HepG2 (cell line): ENCODE measurements around the gene BST1. TPM values are rescaled to one million over a fixed set of nuclear protein-coding genes. Genes with fewer than 3 reads are reported as not detected.

ENCODE experiments used
- BCLAF1 ChIP-seq: fragments of 450-650 bp; IDR thresholded peaks from 2 replicates; pipeline ENCODE4 v1.6.1; 2017; ENCODE audit warnings: mild to moderate bottlenecking
- DRAP1 ChIP-seq: IDR thresholded peaks from 2 replicates; pipeline ENCODE4 v1.6.1; 2016; ENCODE audit warnings: missing genetic modification reagents, missing compliant biosample characterization
- HNRNPK ChIP-seq: fragments of 200-400 bp; formaldehyde crosslinking; IDR thresholded peaks from 2 replicates; pipeline ENCODE4 v1.6.1; 2018; ENCODE audit warnings: low read length, low read depth, moderate library complexity, mild to moderate bottlenecking; ENCODE audit not compliant: poor library complexity, severe bottlenecking
- HOXD1 ChIP-seq: sonication (generic); formaldehyde crosslinking; IDR thresholded peaks from 2 replicates; pipeline ENCODE4 v1.5.0; 2020; ENCODE audit warnings: missing genetic modification reagents
- KLF6 ChIP-seq: IDR thresholded peaks from 2 replicates; pipeline ENCODE4 v1.8.0; 2016; ENCODE audit warnings: missing biosample characterization, missing genetic modification reagents
- PAWR ChIP-seq: sonication (generic); formaldehyde crosslinking; IDR thresholded peaks from 2 replicates; pipeline ENCODE4 v1.4.0; 2020; ENCODE audit warnings: missing genetic modification reagents, mild to moderate bottlenecking, borderline replicate concordance
- SALL2 ChIP-seq: sonication (generic); formaldehyde crosslinking; IDR thresholded peaks from 2 replicates; pipeline ENCODE4 v1.8.1; 2023; ENCODE audit warnings: mild to moderate bottlenecking, missing genetic modification reagents, inconsistent platforms
- SMAD1 ChIP-seq: sonication (generic); formaldehyde crosslinking; IDR thresholded peaks from 2 replicates; pipeline ENCODE4 v1.4.0; 2020; ENCODE audit warnings: missing genetic modification reagents, low read depth, mild to moderate bottlenecking, borderline replicate concordance
- TCF12 ChIP-seq, 2 experiments: fragments of 450-650 bp in 1 of 2; sonication (generic) in 1 of 2; formaldehyde crosslinking in 1 of 2; IDR thresholded peaks; 2 replicates each; pipeline versions ENCODE4 v1.6.1 to v1.8.0; 2017 to 2022; ENCODE audit warnings: antibody characterized with exemption in 1 of 2, mild to moderate bottlenecking in 1 of 2, missing genetic modification reagents in 1 of 2, moderate library complexity in 1 of 2
- U2AF2 ChIP-seq: fragments of 200-400 bp; formaldehyde crosslinking; IDR thresholded peaks from 2 replicates; pipeline ENCODE4 v1.6.1; 2017; ENCODE audit warnings: low read depth, mild to moderate bottlenecking, low read length
- ZFX ChIP-seq: sonication (generic); formaldehyde crosslinking; IDR thresholded peaks from 2 replicates; pipeline ENCODE4 v1.4.0; 2020; ENCODE audit warnings: mild to moderate bottlenecking, low read depth, missing genetic modification reagents, moderate library complexity
- ZIK1 ChIP-seq: sonication (generic); formaldehyde crosslinking; IDR thresholded peaks from 2 replicates; pipeline ENCODE4 v1.5.0; 2020; ENCODE audit warnings: mild to moderate bottlenecking, low read depth, missing genetic modification reagents, borderline replicate concordance
- ZNF142 ChIP-seq: sonication (generic); formaldehyde crosslinking; IDR thresholded peaks from 2 replicates; pipeline ENCODE4 v1.4.0; 2020; ENCODE audit warnings: missing genetic modification reagents
- ZNF24 ChIP-seq: fragments of 450-650 bp; IDR thresholded peaks from 2 replicates; pipeline ENCODE4 v1.6.1; 2017; ENCODE audit warnings: antibody characterized with exemption, mild to moderate bottlenecking
- ZNF367 ChIP-seq: sonication (generic); formaldehyde crosslinking; IDR thresholded peaks from 2 replicates; pipeline ENCODE4 v1.4.0; 2020; ENCODE audit warnings: missing genetic modification reagents, borderline replicate concordance
- ZNF501 ChIP-seq: sonication (generic); formaldehyde crosslinking; IDR thresholded peaks from 2 replicates; pipeline ENCODE4 v1.5.1; 2020; ENCODE audit warnings: mild to moderate bottlenecking, moderate library complexity, missing genetic modification reagents
- ZNF740 ChIP-seq: sonication (generic); formaldehyde crosslinking; IDR thresholded peaks from 2 replicates; pipeline ENCODE4 v1.4.0; 2020; ENCODE audit warnings: missing genetic modification reagents
- polyA plus RNA-seq, 8 experiments: library from polyadenylated mRNA; depleted of rRNA in 3 of 8; stranded (reverse) in 7 of 8; unstranded in 1 of 8; fragments of >200 nt; fragmentation: Illumina TruSeq in 4 of 8; extraction: Trizol in 4 of 8; gene quantifications; 2 replicates each; pipeline versions ENCODE4 v1.2.1 to v1.2.3, GENCODE V29; 2011 to 2016; ENCODE audit warnings: low read depth in 4 of 8, missing spikeins in 1 of 8, mixed read lengths in 1 of 8; ENCODE audit not compliant: insufficient read depth in 1 of 8
- total RNA-seq, 5 experiments: library from RNA; depleted of rRNA; stranded (reverse); fragments of >200 nt; fragmentation: Illumina TruSeq; extraction: Trizol; gene quantifications; 2 replicates each; pipeline ENCODE4 v1.2.3, GENCODE V29; 2016; ENCODE audit warnings: low read depth in 1 of 5
- TF ChIP-seq, protein P1 (sequence below): sonication (generic); IDR thresholded peaks from 2 replicates; pipeline ENCODE4 v1.6.1; 2016; ENCODE audit warnings: low read depth, borderline replicate concordance

Gene BST1
- total and polyA plus RNA-seq, 2 of the 13 experiments (the other 11 are each of a cell fraction or from before 2014, with no cell fraction given), result 0.09 to 0.49 TPM

DNA sequence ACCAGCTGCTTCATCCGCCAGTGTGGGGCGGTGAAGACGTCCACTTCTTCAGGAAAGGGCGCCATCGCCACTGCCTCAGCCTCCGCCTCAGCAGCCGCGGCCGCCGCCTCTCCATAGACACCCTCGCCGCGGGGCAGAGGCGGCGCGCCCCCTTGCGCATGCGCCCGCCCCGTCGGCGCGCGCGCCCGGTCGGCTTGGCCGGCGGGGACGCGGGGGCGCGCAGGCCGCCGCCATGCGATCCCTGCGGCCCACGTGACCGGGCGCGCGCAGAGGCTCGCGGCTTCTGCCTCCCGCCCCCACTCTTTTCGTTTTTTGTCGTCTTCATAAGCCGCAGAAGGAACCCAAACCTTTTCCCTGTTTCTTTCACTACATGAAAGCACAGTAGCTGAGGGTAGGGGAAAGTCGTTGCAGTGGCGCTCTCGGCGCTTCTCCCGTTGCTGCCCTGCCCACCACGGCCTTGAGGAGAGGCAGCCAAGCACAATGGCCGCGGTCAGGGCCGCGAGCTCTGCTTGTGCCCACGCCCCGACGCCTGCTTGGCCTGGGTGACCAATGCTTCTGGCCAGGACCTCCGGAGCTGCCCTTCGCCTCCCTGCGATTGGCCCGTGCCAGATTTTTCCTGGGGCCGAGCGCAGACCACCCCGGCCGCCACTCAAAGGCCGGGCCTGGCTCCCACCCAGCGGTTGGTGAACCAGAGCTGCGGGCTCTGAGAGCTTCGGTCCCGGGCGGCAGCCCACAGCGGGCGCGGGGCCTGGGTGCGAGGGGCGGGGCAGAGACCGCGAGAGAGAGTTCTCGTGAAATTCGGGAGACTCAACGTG is 47.4 kb upstream of the BST1 start, which contains the start of gene FBXL5 (continued):
- TF ChIP-seq SMAD1 (0 out of 2 replicates have a peak, but pooled peaks have one; percentile 6), ZNF367 (CRISPR knock-in tag) (no peak; the same call in 1 of the 2 replicates), DRAP1 (no peak), HNRNPK (no peak), ZFX (CRISPR knock-in tag) (peak; percentile 91), HOXD1 (CRISPR knock-in tag) (no peak), ZIK1 (CRISPR knock-in tag) (no peak), ZNF501 (peak; percentile 95), ZNF740 (CRISPR knock-in tag) (no peak), ZNF24 (no peak), SALL2 (peak; percentile 42), TCF12 (IDR thresholded peaks at IDR 0.05) (no peak), TCF12 (CRISPR knock-in tag; IDR thresholded peaks at IDR 0.05) (0 out of 2 replicates have a peak, but pooled peaks have one; percentile 62), ZNF142 (CRISPR knock-in tag) (peak; percentile 25; the same call in 1 of the 2 replicates), KLF6 (peak; percentile 55; the same call in 1 of the 2 replicates), U2AF2 (no peak), PAWR (no peak), BCLAF1 (no peak)
- TF ChIP-seq, protein P1, sequence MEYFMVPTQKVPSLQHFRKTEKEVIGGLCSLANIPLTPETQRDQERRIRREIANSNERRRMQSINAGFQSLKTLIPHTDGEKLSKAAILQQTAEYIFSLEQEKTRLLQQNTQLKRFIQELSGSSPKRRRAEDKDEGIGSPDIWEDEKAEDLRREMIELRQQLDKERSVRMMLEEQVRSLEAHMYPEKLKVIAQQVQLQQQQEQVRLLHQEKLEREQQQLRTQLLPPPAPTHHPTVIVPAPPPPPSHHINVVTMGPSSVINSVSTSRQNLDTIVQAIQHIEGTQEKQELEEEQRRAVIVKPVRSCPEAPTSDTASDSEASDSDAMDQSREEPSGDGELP, result no peak; the same call in 1 of the 2 replicates
